ENCODE measurements around the gene PDAP1. TPM values are rescaled to one million over a fixed set of nuclear protein-coding genes. Genes with fewer than 3 reads are reported as not detected.

Gene PDAP1
- polyA plus RNA-seq, 1 of the 3 experiments (the other 2 are of a cell fraction), result 389 TPM

DNA sequence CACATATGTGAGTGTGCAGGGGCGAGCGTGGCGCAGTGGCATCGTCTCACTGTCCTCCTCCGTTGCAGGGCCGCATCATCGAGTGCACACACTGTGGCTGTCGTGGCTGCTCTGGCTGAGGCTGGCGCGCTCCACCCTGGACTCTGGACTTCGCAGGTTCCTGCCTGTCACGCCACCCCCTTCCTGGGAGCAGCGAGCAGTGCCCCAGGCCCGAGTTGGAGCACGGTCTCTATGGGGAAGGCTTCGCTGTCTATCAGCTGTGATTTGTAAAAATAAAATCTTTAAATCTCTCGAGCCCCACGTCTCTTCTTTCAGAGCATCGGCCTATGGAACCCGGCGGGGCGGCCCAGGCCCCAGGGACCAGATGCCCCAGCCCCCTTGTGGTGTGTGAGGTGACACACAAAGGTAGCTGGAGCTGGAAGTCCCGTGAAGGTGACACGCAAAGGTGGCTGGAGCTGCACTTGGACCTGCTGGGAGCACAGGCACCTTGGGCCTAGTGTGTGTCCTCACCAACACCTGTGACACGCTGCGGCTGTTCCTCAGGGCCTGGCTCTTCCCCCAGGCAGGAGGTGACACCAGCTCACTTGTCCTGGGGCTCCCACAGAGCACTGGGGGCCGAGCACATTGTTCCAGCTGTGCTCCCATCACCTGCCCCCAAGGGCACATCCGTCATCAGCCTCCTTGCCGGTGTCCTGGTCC lies 11.1 kb upstream of the PDAP1 start:
- Histone ChIP-seq H3K4me3 (ENCODE audit: low read depth in 2 of 2, low read length in 1 of 2) (no peak overlapping the region), H3K9ac (no peak overlapping the region), H3F3A (replicated peaks; ENCODE audit: insufficient read depth) (peaks cover 25% of the 10 kb centered on the region), H3K27ac (ENCODE audit: low read depth in 2 of 2, low read length in 1 of 2) (no peak overlapping the region), H3K27me3 (ENCODE audit: insufficient read depth) (no peaks in the 10 kb centered on the region), H3K36me3 (replicated peaks in 1 of 2; ENCODE audit: control insufficient read depth in 1 of 2, insufficient read depth in 2 of 2, low read length in 1 of 2) (peaks cover 64 to 68% of the 10 kb centered on the region in 2 experiments), H3K9me2 (no peaks in the 10 kb centered on the region), H2AFZ (ENCODE audit: low read depth) (no peak overlapping the region), H3K79me2 (ENCODE audit: insufficient read depth) (peaks cover 21% of the 10 kb centered on the region; the same call in 1 of the 2 replicates), H3K4me2 (no peak overlapping the region), H3K9me3 (no peaks in the 10 kb centered on the region), H3K4me1 (ENCODE audit: control insufficient read depth in 1 of 2, insufficient read depth in 2 of 2, low read depth in 1 of 2, low read length in 1 of 2) (no peaks in the 10 kb centered on the region), H4K20me1 (ENCODE audit: insufficient read depth) (peaks cover 5% of the 10 kb centered on the region; the same call in 1 of the 2 replicates)
- POLR2A ChIA-PET, result interaction anchor here (1.0 to 2.0 kb wide), 2 partner anchors 10 to 11 kb away, joined by 3 to 10 read pairs; partner anchors contain the start of genes BUD31 and PDAP1
- DNase-seq, result no peak
- WGBS (ENCODE audit: low lambda C conversion rate), result 95% methylated on average over 28 of the region's 29 CpGs
- TF ChIP-seq, protein P1, sequence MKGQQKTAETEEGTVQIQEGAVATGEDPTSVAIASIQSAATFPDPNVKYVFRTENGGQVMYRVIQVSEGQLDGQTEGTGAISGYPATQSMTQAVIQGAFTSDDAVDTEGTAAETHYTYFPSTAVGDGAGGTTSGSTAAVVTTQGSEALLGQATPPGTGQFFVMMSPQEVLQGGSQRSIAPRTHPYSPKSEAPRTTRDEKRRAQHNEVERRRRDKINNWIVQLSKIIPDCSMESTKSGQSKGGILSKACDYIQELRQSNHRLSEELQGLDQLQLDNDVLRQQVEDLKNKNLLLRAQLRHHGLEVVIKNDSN (IDR thresholded peaks at IDR 0.05; ENCODE audit: borderline replicate concordance, low read depth), result no peak
- TF ChIP-seq FOXM1 (IDR thresholded peaks at IDR 0.05; ENCODE audit: low read depth) (no peak), TCF12 (IDR thresholded peaks at IDR 0.05) (no peak), MEF2A (IDR thresholded peaks at IDR 0.05; ENCODE audit: borderline replicate concordance, low read depth) (no peak), MXI1 (IDR thresholded peaks at IDR 0.05; ENCODE audit: low read depth, low read length) (no peak), PBX3 (IDR thresholded peaks at IDR 0.05) (no peak)
- CTCF ChIA-PET, result interaction anchor here (0.9 to 1.0 kb wide), 2 partner anchors 11 to 62 kb away, joined by 3 read pairs; partner anchors contain the start of genes BUD31 and PDAP1

DNA sequence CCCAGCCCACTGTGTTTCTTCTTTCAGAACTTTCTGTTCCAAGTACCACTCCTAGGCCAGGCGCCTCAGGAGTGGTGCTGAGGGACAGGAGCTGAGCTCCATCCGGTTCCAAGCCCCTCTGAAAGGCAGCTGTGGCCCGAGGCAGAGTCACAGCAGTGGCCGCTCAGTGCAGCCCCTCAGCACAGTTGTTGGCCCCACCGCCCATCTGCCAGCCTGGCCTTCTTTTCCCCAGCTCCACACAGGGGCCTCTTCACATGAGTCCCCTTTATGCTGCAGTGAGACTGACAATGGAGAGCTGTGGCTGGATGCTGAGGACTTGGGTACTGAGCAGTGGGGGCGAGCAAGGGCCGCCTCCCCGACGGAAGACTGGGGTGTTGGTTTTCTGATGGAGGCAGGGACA lies 9.9 kb upstream of the PDAP1 start:
- no peak overlapping the region for H3K4me2 ChIP-seq
- no peaks in the 10 kb centered on the region for H3K9me3 ChIP-seq
- H3K9ac ChIP-seq, result no peak overlapping the region
- no peak overlapping the region for H3K27ac ChIP-seq (ENCODE audit: low read depth in 2 of 2, low read length in 1 of 2)
- TF ChIP-seq, protein P1 (IDR thresholded peaks at IDR 0.05; ENCODE audit: borderline replicate concordance, low read depth), result no peak
- no peak for TF ChIP-seq EZH2phosphoT487 (IDR thresholded peaks at IDR 0.05; ENCODE audit: borderline replicate concordance, low read depth)
- peaks cover 5% of the 10 kb centered on the region; the same call in 1 of the 2 replicates for H4K20me1 ChIP-seq (ENCODE audit: insufficient read depth)
- no peak for DNase-seq
- peaks cover 30% of the 10 kb centered on the region for H3F3A ChIP-seq (replicated peaks; ENCODE audit: insufficient read depth)
- no peaks in the 10 kb centered on the region for H3K9me2 ChIP-seq
- CTCF ChIA-PET, result no interaction called here
- POLR2A ChIA-PET, result interaction anchor here (1.0 kb wide), 2 partner anchors 11 to 25 kb away, joined by 3 read pairs; no protein-coding TSS in a partner anchor
- 91% methylated on average over 9 of the region's 9 CpGs for WGBS (ENCODE audit: low lambda C conversion rate)
- H3K36me3 ChIP-seq (replicated peaks in 1 of 2; ENCODE audit: control insufficient read depth in 1 of 2, insufficient read depth in 2 of 2, low read length in 1 of 2), result peaks cover 61 to 76% of the 10 kb centered on the region in 2 experiments
- H3K4me1 ChIP-seq (ENCODE audit: control insufficient read depth in 1 of 2, insufficient read depth in 2 of 2, low read depth in 1 of 2, low read length in 1 of 2), result no peaks in the 10 kb centered on the region
- H3K79me2 ChIP-seq (ENCODE audit: insufficient read depth), result peaks cover 31% of the 10 kb centered on the region; the same call in 1 of the 2 replicates
- no peaks in the 10 kb centered on the region for H3K27me3 ChIP-seq (ENCODE audit: insufficient read depth)
- H2AFZ ChIP-seq (ENCODE audit: low read depth), result no peak overlapping the region
- H3K4me3 ChIP-seq (ENCODE audit: low read depth in 2 of 2, low read length in 1 of 2), result no peak overlapping the region

Data from SK-N-SH (cell line).